ENCODE results near the gene SCAPER. TPM values are rescaled to one million over a fixed set of nuclear protein-coding genes. Genes with fewer than 3 reads are reported as not detected.

Gene SCAPER
- total RNA-seq, 1 experiment from 2014 or later: 5.2 TPM

- DNase-seq (ENCODE audit: low read depth): no peak
Observed at GRCh38 chr15:76426941-76427340, 478.2 kb downstream of the SCAPER start.

- no peak for DNase-seq (ENCODE audit: low read depth)
Observed at GRCh38 chr15:76418352-76419140, 486.6 kb downstream of the SCAPER start.

GRCh38 chr15:76401285-76401684 lies 503.9 kb downstream of the SCAPER start:
- peak; percentile 11 for DNase-seq (ENCODE audit: low read depth)

- DNase-seq (ENCODE audit: low read depth): no peak
Observed at GRCh38 chr15:76398317-76399104, 506.6 kb downstream of the SCAPER start.

GRCh38 chr15:76393614-76394013 lies 511.5 kb downstream of the SCAPER start:
- DNase-seq (ENCODE audit: low read depth): peak; percentile 40

- DNase-seq (ENCODE audit: low read depth): no peak
Observed at GRCh38 chr15:76391847-76392246, 513.3 kb downstream of the SCAPER start.

GRCh38 chr15:76391309-76391708 lies 513.8 kb downstream of the SCAPER start:
- no peak for DNase-seq (ENCODE audit: low read depth)

- DNase-seq (ENCODE audit: low read depth): no peak
Observed at GRCh38 chr15:76390571-76390970, 514.6 kb downstream of the SCAPER start.

GRCh38 chr15:76386926-76387325 lies 518.2 kb downstream of the SCAPER start:
- no peak for DNase-seq (ENCODE audit: low read depth)

- no peak for DNase-seq (ENCODE audit: low read depth)
Observed at GRCh38 chr15:76386178-76386577, 519.0 kb downstream of the SCAPER start.

- no peak for DNase-seq (ENCODE audit: low read depth)
Observed at GRCh38 chr15:76384409-76384808, 520.7 kb downstream of the SCAPER start.

GRCh38 chr15:76382987-76383728 lies 522.0 kb downstream of the SCAPER start:
- DNase-seq (ENCODE audit: low read depth): no peak

- DNase-seq (ENCODE audit: low read depth): no peak
Observed at GRCh38 chr15:76381366-76381765, 523.8 kb downstream of the SCAPER start.

- peak; percentile 20 for DNase-seq (ENCODE audit: low read depth)
Observed at GRCh38 chr15:76380249-76380648, 524.9 kb downstream of the SCAPER start.

- DNase-seq (ENCODE audit: low read depth): no peak
Observed at GRCh38 chr15:76378691-76379090, 526.4 kb downstream of the SCAPER start.

GRCh38 chr15:76377751-76378150 lies 527.4 kb downstream of the SCAPER start:
- no peak for DNase-seq (ENCODE audit: low read depth)

- no peak for DNase-seq (ENCODE audit: low read depth)
Observed at GRCh38 chr15:76377217-76377616, 527.9 kb downstream of the SCAPER start.

- no peak for DNase-seq (ENCODE audit: low read depth)
Observed at GRCh38 chr15:76376816-76377215, 528.3 kb downstream of the SCAPER start.

- no peak for DNase-seq (ENCODE audit: low read depth)
Observed at GRCh38 chr15:76376029-76376428, 529.1 kb downstream of the SCAPER start.

- DNase-seq (ENCODE audit: low read depth): no peak
Observed at GRCh38 chr15:76368122-76368621, 537.0 kb downstream of the SCAPER start.

GRCh38 chr15:76366714-76367113 lies 538.4 kb downstream of the SCAPER start:
- DNase-seq (ENCODE audit: low read depth): no peak

GRCh38 chr15:76363251-76363650 lies 541.9 kb downstream of the SCAPER start:
- no peak for DNase-seq (ENCODE audit: low read depth)

All from M059J (cell line).